ENCODE results near the gene CLEC16A.

- no peak for TF ChIP-seq POLR2A (IDR thresholded peaks at IDR 0.05)
- no peak for TF ChIP-seq POLR2AphosphoS5 (IDR thresholded peaks at IDR 0.05)
- TF ChIP-seq CTCF (IDR thresholded peaks at IDR 0.05) = no peak
Measured at GRCh38 chr16:11229906-11230305, 285.5 kb downstream of the CLEC16A start.

All from gastroesophageal sphincter (tissue), 3 donors.